Heart left ventricle (tissue), 16 donors: ENCODE results near the gene RNF224. TPM values are rescaled to one million over a fixed set of nuclear protein-coding genes. Genes with fewer than 3 reads are reported as not detected.
A peak's percentile ranks its signal among the peaks of the same experiment; 100 is the strongest.

Experiments used
- ATAC-seq, 4 donors: fragments of 200-7000 bp; cut with Tn5 transposase; one replicate each; pipeline ENCODE4 v1.9.1; 2020 to 2022; ENCODE audit warnings: moderate library complexity in 4 of 4, mild to moderate bottlenecking in 3 of 4, moderate number of reproducible peaks in 1 of 4
- DNase-seq, 5 donors: peaks; one replicate each; pipeline ENCODE4 v3.0.0-alpha.2; 2020
- H3K27ac ChIP-seq, 12 donors: fragments of 200-600 bp; sonication (generic) in 4 of 12; one replicate each; pipeline versions ENCODE4 v1.5.0 to v1.8.0; 2016 to 2022; ENCODE audit warnings: mild to moderate bottlenecking in 2 of 12
- H3K27me3 ChIP-seq, 9 donors: fragments of 200-600 bp; sonication (generic) in 2 of 9; one replicate each; pipeline versions ENCODE4 v1.5.1 to v1.8.0; 2016 to 2022; ENCODE audit warnings: mild to moderate bottlenecking in 3 of 9
- H3K36me3 ChIP-seq, 9 donors: fragments of 200-600 bp; sonication (generic) in 2 of 9; one replicate each; pipeline versions ENCODE4 v1.5.0 to v1.8.0; 2018 to 2022; ENCODE audit warnings: mild to moderate bottlenecking in 2 of 9
- H3K4me1 ChIP-seq, 12 donors: fragments of 200-600 bp; sonication (generic) in 4 of 12; one replicate each; pipeline versions ENCODE4 v1.5.0 to v1.8.0; 2016 to 2022; ENCODE audit warnings: mild to moderate bottlenecking in 3 of 12
- H3K4me3 ChIP-seq, 12 donors: fragments of 200-600 bp; sonication (generic) in 4 of 12; one replicate each; pipeline versions ENCODE4 v1.5.0 to v1.8.0; 2017 to 2022; ENCODE audit warnings: mild to moderate bottlenecking in 9 of 12, moderate library complexity in 4 of 12
- H3K9me3 ChIP-seq, 12 donors: fragments of 200-600 bp; sonication (generic) in 4 of 12; one replicate each; pipeline versions ENCODE4 v1.5.0 to v1.8.0; 2016 to 2022; ENCODE audit warnings: mild to moderate bottlenecking in 1 of 12
- CTCF ChIP-seq, 12 donors: fragments of 200-600 bp; sonication (generic) in 4 of 12; IDR thresholded peaks; one replicate each; pipeline versions ENCODE4 v1.5.0 to v1.8.0; 2018 to 2022; ENCODE audit warnings: antibody characterized with exemption in 12 of 12, mild to moderate bottlenecking in 5 of 12
- POLR2A ChIP-seq, 2 donors: fragments of 450-650 bp; IDR thresholded peaks; one replicate each; pipeline ENCODE4 v1.6.1; 2017; ENCODE audit warnings: antibody characterized with exemption in 2 of 2, mild to moderate bottlenecking in 2 of 2, moderate library complexity in 2 of 2
- WGBS, 4 donors: extraction: QIAGEN DNeasy Blood & Tissue Kit in 2 of 4; methylation state at CpG; one replicate each; pipeline versions ENCODE4 v1.1.5 to v1.1.7; 2013 to 2018; 5-methylcytosine and 5-hydroxymethylcytosine counted together
- intact Hi-C, 10 donors: fragments of 100-400 bp; cut with DNase I; formaldehyde crosslinking; loops; one replicate each; pipeline versions ENCODE4 v1.11.1 to v1.14.2; 2022
- polyA plus RNA-seq, 2 donors: library from polyadenylated mRNA; stranded (reverse); fragments of 200-250 nt; gene quantifications; one replicate each; pipeline ENCODE4 v1.2.3, GENCODE V29; 2013
- total RNA-seq, 9 donors: library from RNA; depleted of rRNA in 2 of 9; stranded (reverse); fragments of >200 nt in 2 of 9; fragmentation: NEBNext Ultra II Directional in 3 of 9; extraction: Animal tissue kit (Norgen Biotek cat#: 25700) in 3 of 9; gene quantifications; one replicate each; pipeline versions ENCODE4 v1.1.0 to v1.2.4, GENCODE V29; 2016 to 2023
- donor health status: ischemic (EF 13 %, LVEDD 7.1; RV severe dilation, severe dysfunction).
- donor health status: healthy with polysubstance abuse.
- donor health status: DM: no; HTN: yes; CAD: no.
- donor health status: DM: no; HTN: no; CAD: no.
- donor health status: ischemic (EF 25% LVEDD 6.9; RV normal size, moderate dysfunction).
- donor health status: ischemic (EF 25% LVEDD 5.7; RV mildly dilated, moderate dysfunction).
- donor health status: healthy.
- donor health status: DM: yes; HTN: yes; CAD: no.
- donor health status: ischemic (EF 35%, LVEDD 5.7; RV mildly dilated, moderate dysfunction).
- donor health status: nonischemic (EF 11% LVEDD 7.7; RV severe dilation, severe dysfunction).
- donor health status: DM: yes; HTN: yes; CAD: no.
- donor health status: PGD.
- donor health status: ischemic (EF 29% LVEDD 5.4; RV normal size, mild dysfunction).
- donor health status: nonischemic (EF 23%, LVEDD 6.1; RV moderate dilation, normal function).

Gene RNF224
- total and polyA plus RNA-seq, 11 donors: not detected

GRCh38 chr9:137223078-137223970, 4.0 kb upstream of the RNF224 start:
- Histone ChIP-seq H3K4me3 (peak overlapping the region; percentile 50 to 92 (median 74)), H3K27me3 (peaks cover 0 to 7% (median 0%) of the 10 kb centered on the region in 9 donors), H3K27ac (peak overlapping the region; percentile 33 to 95 (median 94)), H3K4me1 (peaks cover 0 to 44% (median 24%) of the 10 kb centered on the region in 12 donors), H3K36me3 (no peaks in the 10 kb centered on the region), H3K9me3 (no peaks in the 10 kb centered on the region)
- peak; percentile 91 to 95 (median 92) for ATAC-seq
- TF ChIP-seq CTCF (IDR thresholded peaks at IDR 0.05) (no peak), POLR2A (IDR thresholded peaks at IDR 0.05) (peak in 1 of 2 donors; percentile 77)
- WGBS, 4 donors: 0 to 1% (median 1%) methylated on average over 24 to 63 of the region's 63 CpGs
- intact Hi-C loops: loop anchor here in 3 of 10 donors (1.0 to 10.0 kb wide), 5 partner anchors 19 to 439 kb away; partner anchors contain the start of genes ANAPC2 (in 3 of the 3), SSNA1 (in 3 of the 3), NDOR1 (in 2 of the 3) and TMEM203 (in 2 of the 3)
- peak; percentile 98 to 99 (median 99) for DNase-seq

GRCh38 chr9:137224830-137225694, 2.2 kb upstream of the RNF224 start, which contains the start of gene CYSRT1:
Gene CYSRT1 (plus strand): TSS chr9:137225174. CDS start chr9:137225622, 448 bp downstream.
- Histone ChIP-seq H3K9me3 (no peaks in the 10 kb centered on the region), H3K27me3 (peaks cover under 1 to 25% (median 13%) of the 10 kb centered on the region in 9 donors), H3K36me3 (no peaks in the 10 kb centered on the region), H3K4me3 (peak within 1 kb of the TSS in 11 of 12 donors; percentile 50 to 92 (median 74)), H3K27ac (peak within 1 kb of the TSS in 8 of 12 donors; percentile 83 to 95 (median 94)), H3K4me1 (peaks cover 0 to 35% (median 15%) of the 10 kb centered on the region in 12 donors)
- WGBS, 4 donors: 52 to 60% (median 56%) methylated on average over 6 to 23 of the region's 23 CpGs
- no peak for TF ChIP-seq CTCF (IDR thresholded peaks at IDR 0.05)
- no peak for TF ChIP-seq POLR2A (IDR thresholded peaks at IDR 0.05)
- DNase-seq (peak in 1 of 5 donors; percentile 30), ATAC-seq (no peak)
- intact Hi-C loops: loop anchor here in 9 of 10 donors (5.0 to 10.0 kb wide), 6 partner anchors 33 to 440 kb away; partner anchors contain the start of genes ANAPC2 (in 6 of the 9) and SSNA1 (in 6 of the 9)

GRCh38 chr9:137225699-137226331, 1.5 kb upstream of the RNF224 start:
- H3K9me3 ChIP-seq: no peaks in the 10 kb centered on the region
- H3K4me3 ChIP-seq: no peak overlapping the region
- DNase-seq (no peak), ATAC-seq (no peak)
- intact Hi-C loops: loop anchor here (2.0 to 10.0 kb wide), 9 partner anchors 34 to 441 kb away; partner anchors contain the start of genes ANAPC2 (in 4 of the 10) and SSNA1 (in 4 of the 10)
- no peak for TF ChIP-seq CTCF (IDR thresholded peaks at IDR 0.05)
- TF ChIP-seq POLR2A (IDR thresholded peaks at IDR 0.05): no peak
- 70 to 85% (median 82%) methylated on average over 5 to 21 of the region's 21 CpGs for WGBS, 4 donors
- H3K27ac ChIP-seq: no peak overlapping the region
- H3K36me3 ChIP-seq: no peaks in the 10 kb centered on the region
- peaks cover 8 to 31% (median 20%) of the 10 kb centered on the region in 9 donors for H3K27me3 ChIP-seq
- peaks cover 0 to 35% (median 15%) of the 10 kb centered on the region in 12 donors for H3K4me1 ChIP-seq
